Activated CD8-positive, alpha-beta T cell treated with anti-CD3 and anti-CD28 coated beads, Interleukin-2, amount 10 ng/mL, durations not matched to agents 7 days and 5 days (primary cell): ENCODE data around the gene RUNX3. TPM values are rescaled to one million over a fixed set of nuclear protein-coding genes. Genes with fewer than 3 reads are reported as not detected.

Source experiments
- ATAC-seq: fragments of 150-1000 bp; cut with Tn5 transposase; one replicate; pipeline ENCODE4 v1.10.0; 2021; ENCODE audit warnings: moderate library complexity
- CTCF ChIA-PET: fragments of 350-600 bp; sonication (Branson Sonifier 250); formaldehyde crosslinking; loops from one replicate; lab custom pipeline; 2021; ENCODE audit warnings: antibody characterized with exemption; lab: Charles Lee
- POLR2A ChIA-PET: fragments of 350-600 bp; sonication (Branson Sonifier 250); formaldehyde crosslinking; loops from one replicate; lab custom pipeline; 2021; ENCODE audit warnings: antibody characterized with exemption; lab: Charles Lee
- DNase-seq: peaks from one replicate; pipeline ENCODE4 v3.0.0-alpha.2; 2020
- H3K27ac Mint-ChIP-seq: one replicate; pipeline ENCODE4 v1.8.0; 2021; ENCODE audit warnings: mild to moderate bottlenecking, mixed read lengths
- H3K27me3 Mint-ChIP-seq: one replicate; pipeline ENCODE4 v1.8.0; 2021; ENCODE audit warnings: low read depth, mixed read lengths
- H3K36me3 Mint-ChIP-seq: one replicate; pipeline ENCODE4 v1.8.0; 2021; ENCODE audit warnings: low read depth, mixed read lengths
- H3K4me1 Mint-ChIP-seq: one replicate; pipeline ENCODE4 v1.8.0; 2021; ENCODE audit warnings: low read depth, mixed read lengths
- H3K4me3 Mint-ChIP-seq: one replicate; pipeline ENCODE4 v1.8.0; 2021; ENCODE audit warnings: mild to moderate bottlenecking, mixed read lengths
- H3K9me3 Mint-ChIP-seq: one replicate; pipeline ENCODE4 v1.8.0; 2022; ENCODE audit warnings: mixed read lengths; ENCODE audit not compliant: insufficient read depth
- total RNA-seq, 2 experiments: library from RNA; stranded (reverse); gene quantifications; one replicate each; pipeline ENCODE4 v1.2.3, GENCODE V29; 2021

RUNX3 gene
- total RNA-seq, 2 experiments from 2014 or later, result 144 to 147 TPM

- H3K27ac Mint-ChIP-seq, result peak overlapping the region; percentile 39
- ChIA-PET POLR2A (interaction anchor here (0.6 kb wide), 1 partner anchor 32 kb away, joined by 6 read pairs; no protein-coding TSS in a partner anchor), CTCF (interaction anchor here (1.0 kb wide), 1 partner anchor 12 kb away, joined by 3 read pairs; no protein-coding TSS in a partner anchor)
- H3K4me3 Mint-ChIP-seq, result no peak overlapping the region
- DNase-seq (no peak), ATAC-seq (no peak)
- H3K4me1 Mint-ChIP-seq, result peaks cover 95% of the 10 kb centered on the region
- H3K9me3 Mint-ChIP-seq, result no peaks in the 10 kb centered on the region
- H3K27me3 Mint-ChIP-seq, result no peaks in the 10 kb centered on the region
- peaks cover 90% of the 10 kb centered on the region for H3K36me3 Mint-ChIP-seq
Observed at GRCh38 chr1:24920533-24920925, 9.5 kb downstream of the RUNX3 start.

- H3K4me3 Mint-ChIP-seq, result no peak overlapping the region
- CTCF ChIA-PET, result interaction anchor here (1.0 to 2.0 kb wide), 2 partner anchors 13 to 22 kb away, joined by 3 to 5 read pairs; no protein-coding TSS in a partner anchor
- H3K9me3 Mint-ChIP-seq, result no peaks in the 10 kb centered on the region
Observed at GRCh38 chr1:24919791-24920532, 10.1 kb downstream of the RUNX3 start.

GRCh38 chr1:24918995-24919605, 11.0 kb downstream of the RUNX3 start:
- H3K9me3 Mint-ChIP-seq, result no peaks in the 10 kb centered on the region
- ChIA-PET POLR2A (interaction anchor here (0.7 to 1.4 kb wide), 2 partner anchors 314 to 1069 kb away, joined by 3 read pairs; no protein-coding TSS in a partner anchor), CTCF (interaction anchor here (0.8 to 2.0 kb wide), 2 partner anchors 21 to 45 kb away, joined by 3 to 5 read pairs; no protein-coding TSS in a partner anchor)
- peaks cover 95% of the 10 kb centered on the region for H3K4me1 Mint-ChIP-seq
- H3K36me3 Mint-ChIP-seq, result peaks cover 90% of the 10 kb centered on the region
- no peak overlapping the region for H3K4me3 Mint-ChIP-seq
- DNase-seq, result no peak
- no peaks in the 10 kb centered on the region for H3K27me3 Mint-ChIP-seq
- no peak for ATAC-seq
- H3K27ac Mint-ChIP-seq, result peak overlapping the region; percentile 62

More at GRCh38 chr1:24919791-24920532, 10.1 kb downstream of the RUNX3 start:
- no peak for DNase-seq
- POLR2A ChIA-PET, result interaction anchor here (0.7 to 1.4 kb wide), 2 partner anchors 313 to 1068 kb away, joined by 3 read pairs; no protein-coding TSS in a partner anchor
- Mint-ChIP-seq H3K27me3 (no peaks in the 10 kb centered on the region), H3K27ac (peak overlapping the region; percentile 39), H3K4me1 (peaks cover 95% of the 10 kb centered on the region), H3K36me3 (peaks cover 89% of the 10 kb centered on the region)
- no peak for ATAC-seq

- ATAC-seq (no peak), DNase-seq (no peak)
- ChIA-PET POLR2A (no interaction called here), CTCF (interaction anchor here (0.8 to 2.0 kb wide), 2 partner anchors 20 to 45 kb away, joined by 3 to 5 read pairs; no protein-coding TSS in a partner anchor)
- Mint-ChIP-seq H3K9me3 (no peaks in the 10 kb centered on the region), H3K4me3 (no peak overlapping the region), H3K36me3 (peaks cover 89% of the 10 kb centered on the region), H3K27ac (peak overlapping the region; percentile 62), H3K27me3 (no peaks in the 10 kb centered on the region), H3K4me1 (peaks cover 93% of the 10 kb centered on the region)
Observed at GRCh38 chr1:24918370-24918769, 11.7 kb downstream of the RUNX3 start.

GRCh38 chr1:24917327-24918074, 12.6 kb downstream of the RUNX3 start:
- ATAC-seq, result no peak
- peaks cover 90% of the 10 kb centered on the region for H3K36me3 Mint-ChIP-seq
- no peak for DNase-seq
- H3K27ac Mint-ChIP-seq, result peak overlapping the region; percentile 64
- no peaks in the 10 kb centered on the region for H3K27me3 Mint-ChIP-seq
- no peaks in the 10 kb centered on the region for H3K9me3 Mint-ChIP-seq
- H3K4me1 Mint-ChIP-seq, result peaks cover 94% of the 10 kb centered on the region
- ChIA-PET POLR2A (interaction anchor here (1.4 to 1.7 kb wide), 2 partner anchors 10 to 24 kb away, joined by 5 to 7 read pairs; no protein-coding TSS in a partner anchor), CTCF (interaction anchor here (0.8 to 1.4 kb wide), 2 partner anchors 10 to 11 kb away, joined by 3 read pairs; no protein-coding TSS in a partner anchor)
- no peak overlapping the region for H3K4me3 Mint-ChIP-seq

- peaks cover 97% of the 10 kb centered on the region for H3K4me1 Mint-ChIP-seq
- POLR2A ChIA-PET, result interaction anchor here (1.7 kb wide), 1 partner anchor 12 kb away, joined by 7 read pairs; no protein-coding TSS in a partner anchor
- no peaks in the 10 kb centered on the region for H3K9me3 Mint-ChIP-seq
- ATAC-seq, result no peak
- no peak overlapping the region for H3K4me3 Mint-ChIP-seq
- H3K27me3 Mint-ChIP-seq, result no peaks in the 10 kb centered on the region
- CTCF ChIA-PET, result interaction anchor here (0.6 to 1.4 kb wide), 2 partner anchors 12 to 68 kb away, joined by 3 read pairs; no protein-coding TSS in a partner anchor
- peak overlapping the region; percentile 55 for H3K27ac Mint-ChIP-seq
- H3K36me3 Mint-ChIP-seq, result peaks cover 92% of the 10 kb centered on the region
- DNase-seq, result no peak
Observed at GRCh38 chr1:24915816-24916602, 14.1 kb downstream of the RUNX3 start.

GRCh38 chr1:24914226-24915069, 15.6 kb downstream of the RUNX3 start:
- peaks cover 88% of the 10 kb centered on the region for H3K36me3 Mint-ChIP-seq
- H3K4me3 Mint-ChIP-seq, result no peak overlapping the region
- CTCF ChIA-PET, result interaction anchor here (0.7 to 1.5 kb wide), 2 partner anchors 12 to 290 kb away, joined by 3 to 7 read pairs; no protein-coding TSS in a partner anchor
- H3K4me1 Mint-ChIP-seq, result peaks cover 96% of the 10 kb centered on the region
- ATAC-seq, result no peak
- no peak for DNase-seq
- no peaks in the 10 kb centered on the region for H3K9me3 Mint-ChIP-seq
- no peaks in the 10 kb centered on the region for H3K27me3 Mint-ChIP-seq
- H3K27ac Mint-ChIP-seq, result peak overlapping the region; percentile 87
- POLR2A ChIA-PET, result interaction anchor here (0.8 to 6.4 kb wide), 3 partner anchors 12 to 333 kb away, joined by 3 to 63 read pairs (median 3); partner anchors contain the start of genes RSRP1 and RUNX3

- H3K36me3 Mint-ChIP-seq, result peaks cover 88% of the 10 kb centered on the region
- H3K4me3 Mint-ChIP-seq, result no peak overlapping the region
- H3K27ac Mint-ChIP-seq, result peak overlapping the region; percentile 95
- no peaks in the 10 kb centered on the region for H3K27me3 Mint-ChIP-seq
- H3K4me1 Mint-ChIP-seq, result peaks cover 93% of the 10 kb centered on the region
- ATAC-seq (no peak), DNase-seq (no peak)
- no peaks in the 10 kb centered on the region for H3K9me3 Mint-ChIP-seq
- POLR2A ChIA-PET, result interaction anchor here (0.8 to 6.4 kb wide), 3 partner anchors 13 to 333 kb away, joined by 3 to 63 read pairs (median 3); partner anchors contain the start of genes RSRP1 and RUNX3
- CTCF ChIA-PET, result interaction anchor here (0.9 to 3.7 kb wide), 5 partner anchors 13 to 188 kb away, joined by 3 to 21 read pairs (median 5); no protein-coding TSS in a partner anchor
Observed at GRCh38 chr1:24913616-24914225, 16.4 kb downstream of the RUNX3 start.

GRCh38 chr1:24913274-24913604, 16.8 kb downstream of the RUNX3 start:
- Mint-ChIP-seq H3K4me3 (no peak overlapping the region), H3K9me3 (no peaks in the 10 kb centered on the region), H3K27ac (peak overlapping the region; percentile 95), H3K36me3 (peaks cover 86% of the 10 kb centered on the region), H3K4me1 (peaks cover 88% of the 10 kb centered on the region), H3K27me3 (no peaks in the 10 kb centered on the region)
- ChIA-PET CTCF (interaction anchor here (0.7 to 3.7 kb wide), 8 partner anchors 10 to 189 kb away, joined by 3 to 21 read pairs (median 4); no protein-coding TSS in a partner anchor), POLR2A (interaction anchor here (0.7 to 6.4 kb wide), 2 partner anchors 13 to 124 kb away, joined by 3 to 63 read pairs; partner anchors contain the start of gene RUNX3)
- no peak for ATAC-seq
- no peak for DNase-seq
